MCF 10A (cell line): ENCODE results near the gene PRMT1. TPM values are rescaled to one million over a fixed set of nuclear protein-coding genes. Genes with fewer than 3 reads are reported as not detected.

Experiments
- BruUV-seq: library from RNA; stranded (reverse); fragments of 400-500 nt; replicated peaks from 2 replicates; lab custom pipeline; 2021; lab: Mats Ljungman, UMichigan
- CTCF ChIA-PET: fragments of 300-600 bp; sonication (Branson Sonifier 250); formaldehyde crosslinking; extraction: SDS; loops from one replicate; lab custom pipeline; 2021; ENCODE audit warnings: antibody characterized with exemption, inconsistent platforms; lab: Yijun Ruan, JAX
- POLR2A ChIA-PET: fragments of 300-600, 350-650 bp; sonication (Branson Sonifier 250); formaldehyde crosslinking; extraction: SDS; loops from one replicate; lab custom pipeline; 2020; ENCODE audit warnings: antibody characterized with exemption, inconsistent platforms; lab: Yijun Ruan, JAX
- DNase-seq: peaks from one replicate; pipeline ENCODE4 v3.0.0-alpha.2; 2018; ENCODE audit not compliant: unreplicated experiment
- H3K27ac Mint-ChIP-seq: one replicate; pipeline ENCODE4 v1.8.0; 2022; ENCODE audit warnings: mild to moderate bottlenecking, low read depth, mixed read lengths; ENCODE audit not compliant: unreplicated experiment
- H3K27me3 Mint-ChIP-seq: one replicate; pipeline ENCODE4 v1.8.0; 2022; ENCODE audit warnings: mixed read lengths; ENCODE audit not compliant: insufficient read depth, unreplicated experiment
- H3K36me3 Mint-ChIP-seq: one replicate; pipeline ENCODE4 v1.8.0; 2022; ENCODE audit warnings: mild to moderate bottlenecking, moderate library complexity, mixed read lengths; ENCODE audit not compliant: insufficient read depth, unreplicated experiment
- H3K4me1 Mint-ChIP-seq: one replicate; pipeline ENCODE4 v1.8.0; 2022; ENCODE audit warnings: mixed read lengths; ENCODE audit not compliant: insufficient read depth, unreplicated experiment
- H3K4me3 Mint-ChIP-seq: one replicate; pipeline ENCODE4 v1.8.0; 2022; ENCODE audit warnings: mild to moderate bottlenecking, moderate library complexity, mixed read lengths; ENCODE audit not compliant: unreplicated experiment
- H3K9me3 Mint-ChIP-seq: one replicate; pipeline ENCODE4 v1.8.0; 2022; ENCODE audit warnings: mixed read lengths; ENCODE audit not compliant: unreplicated experiment
- intact Hi-C: fragments of 100-400 bp; cut with micrococcal nuclease; formaldehyde crosslinking; loops from 2 replicates; pipeline ENCODE4 v1.14.1; 2022
- total RNA-seq: library from RNA; stranded (reverse); gene quantifications from 2 replicates; pipeline ENCODE4 v1.2.3, GENCODE V29; 2022
- TF ChIP-seq, protein P1 (sequence below): fragments of 200-600 bp; IDR thresholded peaks from one replicate; pipeline ENCODE4 v1.8.0; 2022; ENCODE audit warnings: antibody characterized with exemption, mild to moderate bottlenecking; ENCODE audit not compliant: unreplicated experiment

The PRMT1 gene
- total RNA-seq, 1 experiment from 2014 or later = 304 TPM

- DNase-seq = peak; percentile 100
- TF ChIP-seq, protein P1, sequence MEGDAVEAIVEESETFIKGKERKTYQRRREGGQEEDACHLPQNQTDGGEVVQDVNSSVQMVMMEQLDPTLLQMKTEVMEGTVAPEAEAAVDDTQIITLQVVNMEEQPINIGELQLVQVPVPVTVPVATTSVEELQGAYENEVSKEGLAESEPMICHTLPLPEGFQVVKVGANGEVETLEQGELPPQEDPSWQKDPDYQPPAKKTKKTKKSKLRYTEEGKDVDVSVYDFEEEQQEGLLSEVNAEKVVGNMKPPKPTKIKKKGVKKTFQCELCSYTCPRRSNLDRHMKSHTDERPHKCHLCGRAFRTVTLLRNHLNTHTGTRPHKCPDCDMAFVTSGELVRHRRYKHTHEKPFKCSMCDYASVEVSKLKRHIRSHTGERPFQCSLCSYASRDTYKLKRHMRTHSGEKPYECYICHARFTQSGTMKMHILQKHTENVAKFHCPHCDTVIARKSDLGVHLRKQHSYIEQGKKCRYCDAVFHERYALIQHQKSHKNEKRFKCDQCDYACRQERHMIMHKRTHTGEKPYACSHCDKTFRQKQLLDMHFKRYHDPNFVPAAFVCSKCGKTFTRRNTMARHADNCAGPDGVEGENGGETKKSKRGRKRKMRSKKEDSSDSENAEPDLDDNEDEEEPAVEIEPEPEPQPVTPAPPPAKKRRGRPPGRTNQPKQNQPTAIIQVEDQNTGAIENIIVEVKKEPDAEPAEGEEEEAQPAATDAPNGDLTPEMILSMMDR = no peak
- no TSS peak for BruUV-seq
- no peaks in the 10 kb centered on the region for H3K9me3 Mint-ChIP-seq
- peak within 1 kb of the TSS; percentile 100 for H3K27ac Mint-ChIP-seq
- H3K4me3 Mint-ChIP-seq = peak within 1 kb of the TSS; percentile 84
- peaks cover 31% of the 10 kb centered on the region for H3K36me3 Mint-ChIP-seq
- ChIA-PET CTCF (interaction anchor here (0.6 to 1.2 kb wide), 9 partner anchors 28 to 196 kb away, joined by 3 to 5 read pairs (median 3); no protein-coding TSS in a partner anchor), POLR2A (interaction anchor here (0.6 to 7.5 kb wide), 32 partner anchors 9 to 937 kb away, joined by 3 to 167 read pairs (median 4); partner anchors contain the start of genes AKT1S1, ALDH16A1, AP2A1 and ATF5)
- peaks cover 44% of the 10 kb centered on the region for H3K4me1 Mint-ChIP-seq
- intact Hi-C loops = loop anchor here (1.0 to 2.0 kb wide), 4 partner anchors 36 to 144 kb away; partner anchors contain the start of genes NOSIP, PRRG2 and RPS11
- H3K27me3 Mint-ChIP-seq = no peaks in the 10 kb centered on the region
Measured at GRCh38 chr19:49640113-49640898, 36.8 kb upstream of the PRMT1 start, which contains the start of gene RRAS. RRAS (minus strand) TSS chr19:49640143; CDS start chr19:49640098, 45 bp downstream.

GRCh38 chr19:49641688-49642491, 35.2 kb upstream of the PRMT1 start, which contains the start of gene SCAF1:
SCAF1 (plus strand) TSS chr19:49642209; CDS start chr19:49645027, 2,818 bp downstream.
- TF ChIP-seq, protein P1 = no peak
- Mint-ChIP-seq H3K36me3 (peaks cover 18% of the 10 kb centered on the region), H3K27ac (peak within 1 kb of the TSS; percentile 100), H3K27me3 (no peaks in the 10 kb centered on the region), H3K9me3 (no peaks in the 10 kb centered on the region), H3K4me3 (peak within 1 kb of the TSS; percentile 84), H3K4me1 (peaks cover 44% of the 10 kb centered on the region)
- CTCF ChIA-PET = interaction anchor here (0.6 to 3.4 kb wide), 4 partner anchors 31 to 121 kb away, joined by 3 to 19 read pairs (median 4); partner anchors contain the start of gene TSKS
- POLR2A ChIA-PET = interaction anchor here (0.6 to 7.5 kb wide), 23 partner anchors 11 to 648 kb away, joined by 3 to 167 read pairs (median 7); partner anchors contain the start of genes AKT1S1, ALDH16A1, AP2A1 and BCL2L12
- no TSS peak for BruUV-seq
- peak; percentile 99 for DNase-seq
- intact Hi-C loops = loop anchor here (1.0 to 2.0 kb wide), 2 partner anchors 23 to 61 kb away; partner anchors contain the start of genes BCL2L12, IRF3, NOSIP and PRRG2

DNA sequence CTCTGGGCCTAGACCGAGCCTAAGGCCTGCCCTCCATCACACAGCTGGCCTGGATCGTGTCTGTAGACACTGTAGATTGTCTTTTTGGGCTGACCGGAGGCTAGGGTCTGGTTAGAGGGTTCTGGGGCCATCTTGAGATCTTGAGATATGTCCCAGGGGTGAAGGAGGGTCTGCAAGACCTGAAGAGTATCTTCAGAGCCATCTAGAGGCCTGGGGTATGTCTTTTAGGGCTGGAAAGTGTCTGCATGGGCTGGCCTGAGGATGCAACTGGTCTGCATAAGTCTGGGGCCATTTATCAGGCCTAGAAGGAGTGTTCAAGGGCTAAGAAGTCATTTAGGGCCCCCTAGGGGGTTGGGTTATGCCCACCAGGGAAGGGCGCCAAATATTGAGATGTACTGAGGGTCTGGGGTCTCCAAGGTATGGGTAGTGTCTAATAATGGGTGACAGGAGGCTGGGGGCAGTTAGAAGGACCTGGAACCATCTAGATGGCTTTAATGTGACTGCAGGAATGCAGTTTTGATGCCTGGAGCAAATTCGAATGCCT, 34.5 kb upstream of the PRMT1 start:
- intact Hi-C loops = loop anchor here (1.0 kb wide), 1 partner anchor 23 kb away; the partner anchor contains the start of genes BCL2L12 and IRF3
- POLR2A ChIA-PET = interaction anchor here (0.7 to 7.5 kb wide), 15 partner anchors 11 to 649 kb away, joined by 3 to 167 read pairs (median 12); partner anchors contain the start of genes AKT1S1, AP2A1, BCL2L12 and IRF3
- TF ChIP-seq, protein P1 = no peak
- H3K36me3 Mint-ChIP-seq = peaks cover 23% of the 10 kb centered on the region
- no peaks in the 10 kb centered on the region for H3K27me3 Mint-ChIP-seq
- no TSS peak for BruUV-seq
- H3K9me3 Mint-ChIP-seq = no peaks in the 10 kb centered on the region
- H3K4me1 Mint-ChIP-seq = peaks cover 40% of the 10 kb centered on the region
- CTCF ChIA-PET = interaction anchor here (0.7 to 3.4 kb wide), 3 partner anchors 30 to 99 kb away, joined by 3 to 19 read pairs (median 3); no protein-coding TSS in a partner anchor
- H3K27ac Mint-ChIP-seq = peak overlapping the region; percentile 100
- H3K4me3 Mint-ChIP-seq = peak overlapping the region; percentile 84
- no peak for DNase-seq
